ENCODE results near the gene TGFBR3.

TGFBR3 gene

GRCh38 chr1:91885716-91886506 lies at the start of gene TGFBR3:
TSS of gene TGFBR3 (minus strand) at chr1:91886151. CDS start at chr1:91861531, 24,620 bp downstream.
- peak; percentile 87 for DNase-seq (ENCODE audit: low spot score)

- DNase-seq (ENCODE audit: low spot score), result no peak
These were observed 43.3 kb upstream of the TGFBR3 start for GRCh38 chr1:91929250-91929649.

- no peak for DNase-seq (ENCODE audit: low spot score)
These were observed 42.1 kb upstream of the TGFBR3 start for GRCh38 chr1:91928026-91928425.

- DNase-seq (ENCODE audit: low spot score), result no peak
These were observed 39.9 kb upstream of the TGFBR3 start for GRCh38 chr1:91925644-91926435.

GRCh38 chr1:91924146-91924545 lies 38.2 kb upstream of the TGFBR3 start:
- DNase-seq (ENCODE audit: low spot score), result peak; percentile 45

GRCh38 chr1:91919962-91920361 lies 34.0 kb upstream of the TGFBR3 start:
- DNase-seq (ENCODE audit: low spot score), result no peak

GRCh38 chr1:91916811-91917460 lies 31.0 kb upstream of the TGFBR3 start:
- no peak for DNase-seq (ENCODE audit: low spot score)

- no peak for DNase-seq (ENCODE audit: low spot score)
These were observed 30.1 kb upstream of the TGFBR3 start for GRCh38 chr1:91916046-91916445.

- no peak for DNase-seq (ENCODE audit: low spot score)
These were observed 27.1 kb upstream of the TGFBR3 start for GRCh38 chr1:91913018-91913417.

- no peak for DNase-seq (ENCODE audit: low spot score)
These were observed 26.3 kb upstream of the TGFBR3 start for GRCh38 chr1:91912266-91912665.

GRCh38 chr1:91901231-91901630 lies 15.3 kb upstream of the TGFBR3 start:
- DNase-seq (ENCODE audit: low spot score), result no peak

- peak; percentile 29 for DNase-seq (ENCODE audit: low spot score)
These were observed 14.6 kb upstream of the TGFBR3 start for GRCh38 chr1:91900562-91900961.

- no peak for DNase-seq (ENCODE audit: low spot score)
These were observed 11.1 kb upstream of the TGFBR3 start for GRCh38 chr1:91897016-91897415.

- no peak for DNase-seq (ENCODE audit: low spot score)
These were observed 10.0 kb upstream of the TGFBR3 start for GRCh38 chr1:91895832-91896556.

GRCh38 chr1:91894036-91894761 lies 8.2 kb upstream of the TGFBR3 start:
- DNase-seq (ENCODE audit: low spot score), result no peak

- no peak for DNase-seq (ENCODE audit: low spot score)
These were observed 6.0 kb upstream of the TGFBR3 start for GRCh38 chr1:91891969-91892368.

GRCh38 chr1:91891454-91891853 lies 5.5 kb upstream of the TGFBR3 start:
- DNase-seq (ENCODE audit: low spot score), result no peak

GRCh38 chr1:91889717-91890459 lies 3.9 kb upstream of the TGFBR3 start:
- peak; percentile 83 for DNase-seq (ENCODE audit: low spot score)

- DNase-seq (ENCODE audit: low spot score), result no peak
These were observed 687 bp downstream of the TGFBR3 start for GRCh38 chr1:91885213-91885715.

- peak; percentile 26 for DNase-seq (ENCODE audit: low spot score)
These were observed 1.3 kb downstream of the TGFBR3 start for GRCh38 chr1:91884459-91885212.
